HG02678 (cell line): Measurements from ENCODE around the gene OCRL.
A peak's percentile ranks its signal among the peaks of the same experiment; 100 is the strongest.

Source experiments
- ATAC-seq: cut with Tn5 transposase; IDR thresholded peaks from one replicate; pipeline ENCODE4 v1.9.1; 2021; ENCODE audit warnings: mild to moderate bottlenecking, moderate library complexity; ENCODE audit not compliant: unreplicated experiment

The OCRL gene

DNA sequence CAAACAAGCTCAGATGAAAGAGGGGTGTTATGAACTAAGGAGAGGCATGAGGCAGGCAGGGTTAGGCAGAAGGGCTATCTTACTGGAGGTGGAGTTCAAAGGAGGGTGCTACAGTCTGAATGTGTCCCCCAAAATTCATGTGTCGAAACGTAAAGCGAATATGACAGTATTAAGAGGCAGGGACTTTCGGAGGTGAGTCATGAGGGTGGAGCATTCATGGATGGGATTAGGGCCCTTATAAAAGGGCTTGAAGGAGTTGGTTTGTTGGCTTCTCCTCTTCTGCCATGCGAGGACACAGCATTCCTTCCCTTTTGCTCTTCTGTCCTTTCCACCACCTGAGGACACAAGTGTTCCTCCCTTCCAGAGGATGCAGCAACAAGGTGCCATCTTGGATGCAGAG is 91.8 kb downstream of the OCRL start:
- no peak for ATAC-seq

GRCh38 chrX:129632443-129632842 is 92.4 kb downstream of the OCRL start:
- no peak for ATAC-seq

DNA sequence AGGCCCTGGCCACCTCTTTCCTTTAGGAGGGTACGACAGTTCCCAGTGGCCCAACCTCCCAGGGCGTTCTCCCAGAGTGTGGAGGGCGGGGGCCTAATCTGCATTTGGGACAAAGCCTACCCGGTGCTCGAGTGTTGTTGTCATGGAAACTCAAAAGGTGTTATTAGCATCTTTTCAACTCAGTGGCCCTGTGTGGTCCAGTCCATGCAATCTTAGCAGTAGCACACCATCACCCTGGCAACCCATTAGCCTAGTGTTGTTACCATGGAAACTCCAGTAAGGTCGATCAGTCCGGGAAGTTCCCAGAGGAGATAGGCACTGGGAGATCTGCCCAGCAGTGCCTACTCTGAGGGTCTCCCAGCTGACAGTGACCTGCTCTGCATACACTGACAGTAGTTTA is 94.5 kb downstream of the OCRL start:
- no peak for ATAC-seq

GRCh38 chrX:129636175-129636681 is 96.2 kb downstream of the OCRL start:
- ATAC-seq, result no peak

DNA sequence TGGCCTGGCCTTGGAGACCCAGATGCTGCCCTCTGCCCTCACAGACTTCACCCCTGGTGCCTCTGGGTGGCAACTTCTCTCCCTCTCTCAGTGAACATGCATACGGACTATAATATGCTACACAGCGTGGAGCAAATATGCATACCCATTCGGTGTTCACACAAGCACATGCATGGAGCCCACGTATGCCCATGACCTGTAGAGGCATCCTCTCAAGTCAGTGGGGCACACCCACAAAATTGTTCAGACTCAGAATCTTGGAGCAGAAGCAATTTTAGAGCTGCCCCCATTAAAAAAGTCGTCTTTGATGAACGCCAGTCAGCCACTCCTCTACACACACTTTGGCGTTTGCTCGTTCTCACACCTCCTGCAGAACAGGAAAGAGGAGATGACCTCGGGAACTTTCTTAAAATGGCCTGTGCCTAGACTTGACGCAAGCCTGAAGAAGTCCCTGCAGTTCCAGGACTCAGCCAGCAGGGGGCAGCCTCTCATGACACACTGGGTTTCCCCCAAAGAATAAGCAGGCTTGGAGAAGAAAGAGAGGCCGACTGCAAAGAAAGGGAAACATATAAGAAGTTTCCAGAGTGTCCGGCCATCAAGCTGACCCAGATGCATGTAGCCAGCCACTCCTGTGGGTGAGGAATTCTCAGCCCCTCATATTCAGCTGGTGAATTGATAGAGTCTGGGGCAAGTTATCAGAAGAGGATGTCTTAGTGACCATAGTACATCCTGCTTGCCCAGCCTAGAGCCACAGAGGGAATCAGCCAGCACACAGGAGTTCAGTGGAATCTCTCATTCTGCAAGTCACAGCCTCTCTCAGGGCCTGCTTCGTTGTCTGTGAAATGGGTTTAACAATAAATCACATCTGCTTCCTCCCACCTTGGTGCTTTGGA is 97.4 kb downstream of the OCRL start:
- peak; percentile 61 for ATAC-seq

DNA sequence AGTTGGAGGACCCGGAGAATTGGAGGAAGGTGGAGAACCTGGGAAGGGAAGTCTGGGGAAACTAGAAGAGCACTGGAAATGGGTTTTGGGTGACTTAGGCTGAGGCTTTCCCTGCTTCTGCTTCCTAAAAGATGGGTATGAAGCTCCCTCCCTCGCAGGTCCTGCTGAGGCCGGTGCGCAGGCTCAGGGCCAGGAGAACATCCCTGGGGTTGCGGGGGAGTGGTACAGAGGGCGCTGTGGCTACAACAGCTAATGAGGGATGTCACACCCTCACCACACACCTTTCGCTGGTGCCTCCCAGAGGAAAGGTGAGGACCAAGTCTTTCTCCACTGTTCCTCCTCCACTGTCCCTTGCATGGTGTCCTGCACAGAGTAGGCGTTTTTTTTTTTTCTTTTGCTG is 98.9 kb downstream of the OCRL start:
- ATAC-seq, result no peak

DNA sequence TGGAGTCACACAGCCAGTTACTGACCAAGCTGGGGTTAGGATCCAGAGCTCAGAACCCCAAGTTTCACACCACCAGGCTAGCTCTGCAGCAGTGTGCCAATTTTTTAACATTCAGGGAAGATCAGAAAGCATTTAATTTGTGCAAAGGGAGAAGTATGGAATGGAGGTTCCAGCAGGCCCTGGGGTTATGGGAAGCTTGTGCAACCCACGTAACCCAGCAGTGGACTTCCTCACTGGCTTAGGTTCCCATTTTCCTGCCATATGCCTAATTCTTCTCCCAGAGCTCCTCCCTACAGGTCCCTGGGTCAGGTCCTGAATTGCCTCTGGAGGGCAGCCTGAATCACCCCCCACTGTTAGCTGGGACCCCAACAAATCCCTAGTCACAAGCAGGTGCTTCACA is 100.7 kb downstream of the OCRL start:
- no peak for ATAC-seq

- ATAC-seq, result no peak
These were observed 101.4 kb downstream of the OCRL start for GRCh38 chrX:129641469-129641868.

DNA sequence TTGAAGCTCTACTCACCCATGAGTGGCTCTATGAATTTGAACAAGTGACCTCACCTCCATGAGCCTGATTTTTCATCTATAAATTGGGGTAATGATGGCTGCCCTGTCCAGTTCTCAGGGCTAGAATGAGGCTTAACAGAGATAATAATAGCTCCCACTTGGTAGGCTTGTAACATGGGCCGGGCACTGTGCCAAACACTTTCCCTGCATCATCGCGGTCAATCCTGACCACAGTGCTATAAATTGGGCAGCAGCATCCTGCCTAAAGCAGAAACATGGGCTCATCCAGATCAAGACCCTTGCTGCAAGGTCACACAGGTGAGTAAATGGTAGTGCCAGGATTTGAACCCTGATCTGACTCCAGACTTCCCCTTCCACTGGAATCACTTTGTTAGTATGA is 101.9 kb downstream of the OCRL start:
- ATAC-seq, result no peak
